SH-SY5Y (cell line): Measurements from ENCODE around the gene SCG3.

ENCODE experiments used
- GATA2 ChIP-seq: IDR thresholded peaks from 2 replicates; pipeline ENCODE4 v1.6.1; 2011; ENCODE audit warnings: mild to moderate bottlenecking, low read depth, low read length
- GATA3 ChIP-seq: IDR thresholded peaks from 2 replicates; pipeline ENCODE4 v1.6.1; 2011; ENCODE audit warnings: low read depth, mild to moderate bottlenecking, low read length, moderate library complexity

- TF ChIP-seq GATA3 (no peak), GATA2 (no peak)
Measured at GRCh38 chr15:51735228-51736010, 54.1 kb downstream of the SCG3 start.
